ENCODE results near the gene CCDC80. TPM values are rescaled to one million over a fixed set of nuclear protein-coding genes. Genes with fewer than 3 reads are reported as not detected.
A peak's percentile ranks its signal among the peaks of the same experiment; 100 is the strongest.
"Not testable (repeated sequence)": the region's sequence is repeated elsewhere in the genome, so short reads cannot be mapped to it uniquely, and the experiment has no call there.

CCDC80 gene
- total and polyA plus RNA-seq, 2 experiments from 2014 or later = 27.1 to 83.5 TPM

DNA sequence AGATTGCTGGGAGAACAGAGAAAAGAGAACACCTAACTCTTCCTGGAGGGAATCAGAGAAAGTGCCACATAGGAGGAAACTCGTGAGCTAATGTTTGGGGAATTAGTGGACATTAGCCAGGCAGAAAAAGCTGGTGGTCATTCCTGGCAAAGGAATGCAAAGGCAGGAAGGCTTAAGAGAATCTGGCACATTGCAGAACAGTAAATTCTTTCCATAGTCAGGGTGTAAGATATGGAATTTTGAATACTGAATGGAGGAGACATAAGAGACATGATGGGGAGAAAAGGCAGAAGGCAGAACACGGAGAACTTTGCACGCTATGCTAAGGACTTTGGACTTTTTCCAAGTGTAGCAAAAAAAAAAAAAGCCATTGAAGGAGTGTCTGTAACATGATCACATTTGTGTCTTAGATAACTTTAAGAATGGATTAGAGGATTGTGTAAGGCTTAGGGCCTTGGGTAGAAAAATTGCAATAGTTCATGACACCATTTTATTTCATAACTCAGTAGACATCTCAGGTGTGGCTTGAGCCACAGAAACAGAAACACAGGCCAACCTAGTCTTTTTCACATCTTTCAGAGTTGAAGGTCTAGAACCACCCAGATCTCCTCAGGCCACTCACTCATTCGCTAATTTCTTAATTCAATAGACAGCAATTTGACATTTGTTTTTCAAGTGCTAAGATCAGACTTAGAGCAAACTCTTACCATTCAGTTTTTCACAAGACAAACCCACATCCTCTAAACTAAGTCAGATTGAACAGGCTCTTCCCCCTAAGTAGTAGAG, 31.2 kb upstream of the CCDC80 start:
- WGBS (ENCODE audit: low lambda C conversion rate, missing lambda C conversion rate) = 62% methylated on average over 4 of the region's 4 CpGs
- peak; percentile 49 for DNase-seq (ENCODE audit: low spot score)
- no peak overlapping the region for H2AFZ ChIP-seq
- H3K4me1 ChIP-seq (ENCODE audit: insufficient read depth) = peaks cover 5% of the 10 kb centered on the region
- no peaks in the 10 kb centered on the region for H3K79me2 ChIP-seq
- no peaks in the 10 kb centered on the region for H3K9me2 ChIP-seq (replicated peaks; ENCODE audit: insufficient read depth)
- H3K4me3 ChIP-seq = no peak overlapping the region
- H3K36me3 ChIP-seq (replicated peaks; ENCODE audit: insufficient read depth, low read depth) = no peaks in the 10 kb centered on the region
- TF ChIP-seq, protein P1, sequence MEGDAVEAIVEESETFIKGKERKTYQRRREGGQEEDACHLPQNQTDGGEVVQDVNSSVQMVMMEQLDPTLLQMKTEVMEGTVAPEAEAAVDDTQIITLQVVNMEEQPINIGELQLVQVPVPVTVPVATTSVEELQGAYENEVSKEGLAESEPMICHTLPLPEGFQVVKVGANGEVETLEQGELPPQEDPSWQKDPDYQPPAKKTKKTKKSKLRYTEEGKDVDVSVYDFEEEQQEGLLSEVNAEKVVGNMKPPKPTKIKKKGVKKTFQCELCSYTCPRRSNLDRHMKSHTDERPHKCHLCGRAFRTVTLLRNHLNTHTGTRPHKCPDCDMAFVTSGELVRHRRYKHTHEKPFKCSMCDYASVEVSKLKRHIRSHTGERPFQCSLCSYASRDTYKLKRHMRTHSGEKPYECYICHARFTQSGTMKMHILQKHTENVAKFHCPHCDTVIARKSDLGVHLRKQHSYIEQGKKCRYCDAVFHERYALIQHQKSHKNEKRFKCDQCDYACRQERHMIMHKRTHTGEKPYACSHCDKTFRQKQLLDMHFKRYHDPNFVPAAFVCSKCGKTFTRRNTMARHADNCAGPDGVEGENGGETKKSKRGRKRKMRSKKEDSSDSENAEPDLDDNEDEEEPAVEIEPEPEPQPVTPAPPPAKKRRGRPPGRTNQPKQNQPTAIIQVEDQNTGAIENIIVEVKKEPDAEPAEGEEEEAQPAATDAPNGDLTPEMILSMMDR (IDR thresholded peaks at IDR 0.05; ENCODE audit: poor library complexity) = no peak
- TF ChIP-seq EZH2phosphoT487 (IDR thresholded peaks at IDR 0.05; ENCODE audit: low read depth, severe bottlenecking, unreplicated experiment) (no peak), EZH2 (IDR thresholded peaks at IDR 0.05; ENCODE audit: borderline replicate concordance) (no peak)
- H3K9me3 ChIP-seq (ENCODE audit: low read depth) = no peaks in the 10 kb centered on the region
- H4K20me1 ChIP-seq (ENCODE audit: insufficient read depth, poor library complexity, severe bottlenecking) = no peaks in the 10 kb centered on the region
- no peaks in the 10 kb centered on the region for H3K27me3 ChIP-seq
- H3K27ac ChIP-seq = peak overlapping the region; percentile 87
- peak overlapping the region; percentile 16 for H3K4me2 ChIP-seq

DNA sequence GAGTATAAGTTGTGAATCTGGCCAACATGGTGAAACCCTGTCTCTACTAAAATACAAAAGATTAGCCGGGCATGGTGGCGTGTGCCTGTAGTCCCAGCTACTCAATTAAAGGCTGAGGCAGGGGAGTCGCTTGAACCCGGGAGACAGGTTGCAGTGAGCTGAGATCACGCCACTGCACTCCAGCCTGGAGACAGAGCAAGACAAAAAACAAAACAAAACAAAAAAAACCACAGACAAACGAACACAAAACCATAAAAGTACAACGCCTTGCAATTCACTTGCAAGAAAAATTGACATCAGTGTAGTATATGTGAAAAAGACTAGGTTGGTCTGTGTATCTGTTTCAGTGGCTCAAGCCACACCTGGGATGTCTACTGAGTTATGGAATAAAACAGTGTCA, 29.9 kb upstream of the CCDC80 start:
- H3K79me2 ChIP-seq = no peaks in the 10 kb centered on the region
- H4K20me1 ChIP-seq (ENCODE audit: insufficient read depth, poor library complexity, severe bottlenecking) = no peaks in the 10 kb centered on the region
- H2AFZ ChIP-seq = no peak overlapping the region
- no peaks in the 10 kb centered on the region for H3K36me3 ChIP-seq (replicated peaks; ENCODE audit: insufficient read depth, low read depth)
- H3K27me3 ChIP-seq = no peaks in the 10 kb centered on the region
- no peaks in the 10 kb centered on the region for H3K9me2 ChIP-seq (replicated peaks; ENCODE audit: insufficient read depth)
- H3K4me1 ChIP-seq (ENCODE audit: insufficient read depth) = peaks cover 5% of the 10 kb centered on the region
- WGBS (ENCODE audit: low lambda C conversion rate, missing lambda C conversion rate) = 93% methylated on average over 7 of the region's 7 CpGs
- TF ChIP-seq, protein P1 (IDR thresholded peaks at IDR 0.05; ENCODE audit: poor library complexity) = no peak
- TF ChIP-seq EZH2 (IDR thresholded peaks at IDR 0.05; ENCODE audit: borderline replicate concordance) = no peak
- no peak for TF ChIP-seq EZH2phosphoT487 (IDR thresholded peaks at IDR 0.05; ENCODE audit: low read depth, severe bottlenecking, unreplicated experiment)
- H3K4me3 ChIP-seq = no peak overlapping the region
- no peak overlapping the region for H3K27ac ChIP-seq
- no peak for DNase-seq (ENCODE audit: low spot score)
- H3K4me2 ChIP-seq = no peak overlapping the region
- no peaks in the 10 kb centered on the region for H3K9me3 ChIP-seq (ENCODE audit: low read depth)

DNA sequence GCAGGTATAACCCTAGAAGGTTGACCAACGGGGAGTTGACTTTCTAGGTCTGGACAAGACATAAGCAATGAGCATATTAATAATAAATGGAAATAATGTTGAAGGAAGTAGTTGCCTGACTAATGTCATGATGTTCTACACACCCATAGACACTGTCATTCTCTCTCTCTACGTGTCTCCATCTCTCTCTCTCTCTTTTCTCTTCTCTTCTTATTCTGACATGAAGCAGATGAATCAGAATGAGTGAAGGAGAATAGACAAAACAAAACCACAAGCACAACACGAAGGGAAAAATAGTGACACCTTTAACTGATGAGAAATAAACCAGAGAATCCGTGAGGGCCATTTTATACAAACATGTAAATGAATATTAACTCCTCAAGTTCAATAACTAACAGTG, 26.7 kb upstream of the CCDC80 start:
- no peaks in the 10 kb centered on the region for H3K36me3 ChIP-seq (replicated peaks; ENCODE audit: insufficient read depth, low read depth)
- H2AFZ ChIP-seq = no peak overlapping the region
- peaks cover 4% of the 10 kb centered on the region for H3K4me1 ChIP-seq (ENCODE audit: insufficient read depth)
- WGBS (ENCODE audit: low lambda C conversion rate, missing lambda C conversion rate) = 80% methylated on average over 4 of the region's 4 CpGs
- no peak for TF ChIP-seq EZH2 (IDR thresholded peaks at IDR 0.05; ENCODE audit: borderline replicate concordance)
- no peak for TF ChIP-seq EZH2phosphoT487 (IDR thresholded peaks at IDR 0.05; ENCODE audit: low read depth, severe bottlenecking, unreplicated experiment)
- TF ChIP-seq, protein P1 (IDR thresholded peaks at IDR 0.05; ENCODE audit: poor library complexity) = no peak
- no peaks in the 10 kb centered on the region for H3K27me3 ChIP-seq
- no peak overlapping the region for H3K4me2 ChIP-seq
- H3K9me3 ChIP-seq (ENCODE audit: low read depth) = no peaks in the 10 kb centered on the region
- H3K9me2 ChIP-seq (replicated peaks; ENCODE audit: insufficient read depth) = no peaks in the 10 kb centered on the region
- H3K27ac ChIP-seq = no peak overlapping the region
- no peaks in the 10 kb centered on the region for H4K20me1 ChIP-seq (ENCODE audit: insufficient read depth, poor library complexity, severe bottlenecking)
- no peak overlapping the region for H3K4me3 ChIP-seq
- H3K79me2 ChIP-seq = no peaks in the 10 kb centered on the region
- no peak for DNase-seq (ENCODE audit: low spot score)

DNA sequence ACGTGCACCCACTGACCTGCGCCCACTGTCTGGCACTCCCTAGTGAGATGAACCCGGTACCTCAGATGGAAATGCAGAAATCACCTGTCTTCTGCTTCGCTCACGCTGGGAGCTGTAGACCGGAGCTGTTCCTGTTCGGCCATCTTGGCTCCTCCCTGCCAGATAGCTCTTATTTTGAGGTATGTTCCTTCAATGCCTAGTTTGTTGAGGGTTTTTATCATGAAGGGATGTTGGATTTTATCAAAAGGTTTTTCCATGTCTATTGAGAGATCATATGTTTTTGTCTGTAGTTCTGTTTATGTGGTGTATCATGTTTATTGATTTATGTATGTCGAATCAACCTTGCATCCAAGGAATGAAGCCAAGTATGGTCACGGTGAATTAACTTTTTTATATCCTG, 24.1 kb upstream of the CCDC80 start:
- H3K4me1 ChIP-seq (ENCODE audit: insufficient read depth); H3K27ac ChIP-seq; H3K36me3 ChIP-seq (replicated peaks; ENCODE audit: insufficient read depth, low read depth); H3K4me2 ChIP-seq; H2AFZ ChIP-seq; H3K9me2 ChIP-seq (replicated peaks; ENCODE audit: insufficient read depth); H3K27me3 ChIP-seq; DNase-seq (ENCODE audit: low spot score); H4K20me1 ChIP-seq (ENCODE audit: insufficient read depth, poor library complexity, severe bottlenecking); H3K79me2 ChIP-seq; H3K4me3 ChIP-seq; H3K9me3 ChIP-seq (ENCODE audit: low read depth): not testable (repeated sequence)
- 97% methylated on average over 9 of the region's 9 CpGs for WGBS (ENCODE audit: low lambda C conversion rate, missing lambda C conversion rate)

Data from hepatocyte (in vitro differentiated cells).